NCI-H2227 treated with DMSO at 0.1 percent for 48 hours (cell line): Measurements from ENCODE around the gene ZNF738.

Experiments used
- DNase-seq: peaks from one replicate; lab custom pipeline; 2025; lab: John Stamatoyannopoulos, UW

ZNF738 gene

GRCh38 chr19:21423057-21424041 lies 64.5 kb downstream of the ZNF738 start:
- no peak for DNase-seq
